CD14-positive monocyte (primary cell): ENCODE measurements around the gene ATOH8. TPM values are rescaled to one million over a fixed set of nuclear protein-coding genes. Genes with fewer than 3 reads are reported as not detected.

Source experiments
- DNase-seq, 3 donors: peaks; one replicate each; pipeline ENCODE4 v3.0.0-alpha.2; 2011 to 2022
- H2AFZ ChIP-seq: 2 replicates; pipeline ENCODE4 v1.6.0; 2012; ENCODE audit warnings: mild to moderate bottlenecking, low read depth, low read length, inconsistent platforms; ENCODE audit not compliant: insufficient read depth, poor library complexity, severe bottlenecking
- H3K27ac ChIP-seq, 2 donors: 1 replicate in 1 of 2; 2 replicates in 1 of 2; pipeline ENCODE4 v1.5.1; 2012 to 2013; ENCODE audit warnings: low read length in 2 of 2, control low read depth in 1 of 2, inconsistent platforms in 1 of 2, low read depth in 1 of 2, mild to moderate bottlenecking in 1 of 2
- H3K27me3 ChIP-seq, 2 donors: one replicate each; pipeline versions ENCODE4 v1.6.0 to v1.6.1; 2011 to 2013; ENCODE audit warnings: low read length in 2 of 2; ENCODE audit not compliant: control insufficient read depth in 2 of 2, insufficient read depth in 2 of 2
- H3K36me3 ChIP-seq, 2 donors: replicated peaks in 1 of 2; 1 replicate in 1 of 2; 2 replicates in 1 of 2; pipeline versions ENCODE4 v1.5.1 to v1.6.1; 2012 to 2013; ENCODE audit warnings: low read length in 2 of 2, control low read depth in 1 of 2, inconsistent platforms in 1 of 2, mild to moderate bottlenecking in 1 of 2; ENCODE audit not compliant: insufficient read depth in 2 of 2, control insufficient read depth in 1 of 2
- H3K4me1 ChIP-seq, 2 donors: 1 replicate in 1 of 2; 2 replicates in 1 of 2; pipeline versions ENCODE4 v1.5.1 to v1.6.1; 2012 to 2013; ENCODE audit warnings: low read length in 2 of 2, control low read depth in 1 of 2, inconsistent platforms in 1 of 2, mild to moderate bottlenecking in 1 of 2, moderate library complexity in 1 of 2; ENCODE audit not compliant: insufficient read depth in 2 of 2, control insufficient read depth in 1 of 2
- H3K4me2 ChIP-seq: replicated peaks from 2 replicates; pipeline ENCODE3; 2012; ENCODE audit warnings: low read length, moderate library complexity, mild to moderate bottlenecking; ENCODE audit not compliant: poor library complexity, severe bottlenecking; ENCODE audit errors: extremely low read depth
- H3K4me3 ChIP-seq, 3 experiments: fragments of 200-600 bp in 1 of 3; sonication (generic) in 1 of 3; replicated peaks in 1 of 3; 1 replicate in 2 of 3; 2 replicates in 1 of 3; pipeline ENCODE4 v1.5.1; 2011 to 2013; ENCODE audit warnings: low read length in 3 of 3, mild to moderate bottlenecking in 3 of 3, control low read depth in 2 of 3, low read depth in 2 of 3, inconsistent platforms in 1 of 3, moderate library complexity in 1 of 3
- H3K79me2 ChIP-seq: 2 replicates; pipeline ENCODE4 v1.6.0; 2012; ENCODE audit warnings: mild to moderate bottlenecking, control low read depth, inconsistent platforms, low read length, moderate library complexity; ENCODE audit not compliant: insufficient read depth
- H3K9ac ChIP-seq: 2 replicates; pipeline ENCODE4 v1.6.0; 2017; ENCODE audit warnings: low read length, mild to moderate bottlenecking; ENCODE audit not compliant: insufficient read depth, poor library complexity, severe bottlenecking
- H3K9me3 ChIP-seq, 2 donors: replicated peaks in 1 of 2; 1 replicate in 1 of 2; 2 replicates in 1 of 2; pipeline versions ENCODE4 v1.5.1 to v1.6.1; 2012 to 2013; ENCODE audit warnings: low read length in 2 of 2, control low read depth in 1 of 2; ENCODE audit not compliant: control insufficient read depth in 1 of 2, insufficient read depth in 1 of 2
- H4K20me1 ChIP-seq: 2 replicates; pipeline ENCODE4 v1.6.0; 2012; ENCODE audit warnings: mild to moderate bottlenecking, low read length, control low read depth, moderate library complexity; ENCODE audit not compliant: insufficient read depth
- H3K27ac Mint-ChIP-seq, 7 donors: one replicate each; pipeline ENCODE4 v1.8.0; 2020; ENCODE audit warnings: mild to moderate bottlenecking in 7 of 7, mixed read lengths in 7 of 7, moderate library complexity in 6 of 7, inconsistent platforms in 2 of 7
- H3K27me3 Mint-ChIP-seq, 3 donors: one replicate each; pipeline ENCODE4 v1.8.0; 2021 to 2022; ENCODE audit warnings: low read depth in 3 of 3, mild to moderate bottlenecking in 3 of 3, mixed read lengths in 3 of 3, moderate library complexity in 3 of 3, inconsistent platforms in 1 of 3
- H3K36me3 Mint-ChIP-seq, 2 donors: one replicate each; pipeline ENCODE4 v1.8.0; 2020; ENCODE audit warnings: mixed read lengths in 2 of 2, inconsistent platforms in 1 of 2, mild to moderate bottlenecking in 1 of 2
- H3K4me1 Mint-ChIP-seq: one replicate; pipeline ENCODE4 v1.8.0; 2020; ENCODE audit warnings: mild to moderate bottlenecking, mixed read lengths
- H3K4me3 Mint-ChIP-seq, 2 donors: one replicate each; pipeline ENCODE4 v1.8.0; 2020; ENCODE audit warnings: mild to moderate bottlenecking in 2 of 2, mixed read lengths in 2 of 2, moderate library complexity in 1 of 2
- H3K9me3 Mint-ChIP-seq, 7 donors: one replicate each; pipeline ENCODE4 v1.8.0; 2020 to 2022; ENCODE audit warnings: mixed read lengths in 7 of 7, mild to moderate bottlenecking in 6 of 7, moderate library complexity in 6 of 7, inconsistent platforms in 2 of 7
- CTCF ChIP-seq: fragments of 200-600 bp; IDR thresholded peaks from one replicate; pipeline ENCODE4 v1.8.0; 2022; ENCODE audit warnings: antibody characterized with exemption, mild to moderate bottlenecking
- WGBS: methylation state at CpG from one replicate; pipeline ENCODE4 v1.1.5; 2013; ENCODE audit warnings: missing lambda C conversion rate; ENCODE audit not compliant: insufficient coverage; 5-methylcytosine and 5-hydroxymethylcytosine counted together
- intact Hi-C, 2 donors: fragments of 100-400 bp; cut with micrococcal nuclease; formaldehyde crosslinking; loops; one replicate each; pipeline versions ENCODE4 v1.15.0 to v1.15.1; 2023
- polyA plus RNA-seq, 3 donors: library from polyadenylated mRNA; depleted of rRNA in 1 of 3; unstranded in 2 of 3; stranded (reverse) in 1 of 3; fragments of 300-500 nt in 2 of 3; fragments of >200 nt in 1 of 3; fragmentation: Illumina TruSeq in 2 of 3; gene quantifications; 1 replicate in 2 of 3; 2 replicates in 1 of 3; pipeline ENCODE4 v1.2.3, GENCODE V29; 2012 to 2021

The ATOH8 gene
- polyA plus RNA-seq, 3 donors = 2.0 to 3.9 (median 2.1) TPM

DNA sequence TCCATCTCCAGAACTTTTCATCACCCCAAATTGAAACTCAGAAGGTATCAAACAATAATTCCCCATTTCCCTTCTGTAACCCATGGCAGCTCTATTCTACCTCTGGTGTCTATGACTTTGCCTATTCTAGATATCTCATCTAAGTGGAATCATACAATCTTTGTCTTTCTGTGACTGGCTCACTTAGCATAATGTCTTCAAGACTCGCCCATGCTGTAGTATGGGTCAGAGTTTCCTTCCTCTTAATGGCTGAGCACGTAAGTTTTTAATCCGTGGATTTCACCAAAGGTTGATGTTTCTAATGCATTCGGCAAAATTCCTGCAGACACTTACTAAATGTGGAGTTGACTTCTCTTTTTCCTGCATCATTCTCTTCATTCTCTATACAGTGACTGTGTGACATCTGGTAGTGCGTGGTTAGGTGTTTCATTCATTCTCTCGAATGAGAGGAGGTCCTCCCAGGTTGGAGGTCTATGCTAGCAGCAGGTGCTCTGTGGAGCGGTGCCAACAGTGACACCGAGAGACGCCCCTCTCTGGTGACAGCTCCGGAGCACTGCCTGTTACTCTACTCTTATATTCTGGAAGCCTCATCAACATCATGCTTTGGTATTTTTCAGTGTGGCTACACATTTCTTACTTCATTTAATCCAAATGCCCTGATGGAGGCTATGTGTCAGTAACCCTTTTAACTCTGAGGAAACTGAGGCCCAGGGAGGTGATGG is 50.1 kb downstream of the ATOH8 start:
- Histone ChIP-seq H2AFZ (no peak overlapping the region), H3K27me3 (no peaks in the 10 kb centered on the region), H3K36me3 (no peaks in the 10 kb centered on the region), H3K4me2 (no peak overlapping the region), H3K9ac (no peak overlapping the region), H3K4me1 (peaks cover 4 to 21% of the 10 kb centered on the region in 2 donors), H3K4me3 (no peak overlapping the region), H3K9me3 (peaks cover 0 to 17% of the 10 kb centered on the region in 2 donors), H4K20me1 (no peaks in the 10 kb centered on the region), H3K27ac (no peak overlapping the region), H3K79me2 (no peaks in the 10 kb centered on the region)
- intact Hi-C loops = no loop called here
- WGBS = 91% methylated on average over 6 of the region's 10 CpGs
- Mint-ChIP-seq H3K27ac (no peak overlapping the region), H3K27me3 (peaks cover 0 to 6% (median 3%) of the 10 kb centered on the region in 3 donors), H3K9me3 (peaks cover 0 to 16% (median 9%) of the 10 kb centered on the region in 7 donors), H3K36me3 (no peaks in the 10 kb centered on the region), H3K4me1 (peaks cover 23% of the 10 kb centered on the region), H3K4me3 (no peak overlapping the region)
- DNase-seq = no peak
- no peak for TF ChIP-seq CTCF

DNA sequence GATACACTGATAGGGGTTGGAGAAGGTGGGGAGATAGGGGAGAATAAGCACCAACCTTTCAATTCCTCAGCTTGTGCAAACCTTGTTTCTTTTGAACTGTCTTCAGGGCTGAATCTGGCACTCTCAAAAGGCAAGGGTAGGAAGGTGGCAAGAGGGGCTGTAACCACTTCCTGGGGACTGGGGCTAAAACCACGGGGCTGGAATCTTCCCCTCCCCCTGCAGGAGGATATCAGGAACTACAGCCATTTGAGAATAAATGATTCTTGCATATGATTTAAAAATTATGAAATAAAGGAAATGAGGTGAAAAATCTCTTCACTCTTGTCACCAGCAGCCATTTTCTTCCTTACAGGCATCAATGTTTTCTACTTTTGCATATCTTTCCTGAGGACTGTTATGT is 50.8 kb downstream of the ATOH8 start:
- H3K36me3 Mint-ChIP-seq = no peaks in the 10 kb centered on the region
- H3K27ac Mint-ChIP-seq = no peak overlapping the region
- H3K4me3 ChIP-seq = no peak overlapping the region
- H3K36me3 ChIP-seq = no peaks in the 10 kb centered on the region
- peaks cover 0 to 16% (median 9%) of the 10 kb centered on the region in 7 donors for H3K9me3 Mint-ChIP-seq
- TF ChIP-seq CTCF = peak; percentile 84
- WGBS = no CpG with 5 or more reads among the region's 1 CpG
- H3K27me3 Mint-ChIP-seq = peaks cover 0 to 5% (median 0%) of the 10 kb centered on the region in 3 donors
- H3K9ac ChIP-seq = no peak overlapping the region
- H3K27ac ChIP-seq = no peak overlapping the region
- H3K4me2 ChIP-seq = no peak overlapping the region
- no peaks in the 10 kb centered on the region for H3K79me2 ChIP-seq
- H4K20me1 ChIP-seq = no peaks in the 10 kb centered on the region
- H3K4me3 Mint-ChIP-seq = no peak overlapping the region
- H3K27me3 ChIP-seq = no peaks in the 10 kb centered on the region
- H2AFZ ChIP-seq = no peak overlapping the region
- peaks cover 4 to 21% of the 10 kb centered on the region in 2 donors for H3K4me1 ChIP-seq
- peaks cover 0 to 17% of the 10 kb centered on the region in 2 donors for H3K9me3 ChIP-seq
- intact Hi-C loops = no loop called here
- DNase-seq = peak; percentile 15 to 45 (median 44)
- H3K4me1 Mint-ChIP-seq = peaks cover 23% of the 10 kb centered on the region
